GM13977 (cell line): Measurements from ENCODE around the gene EBPL.

Experiments used
- DNase-seq: peaks from one replicate; pipeline ENCODE4 v3.0.0; 2012; ENCODE audit warnings: low spot score
- CTCF ChIP-seq: IDR thresholded peaks from 2 replicates; pipeline ENCODE4 v1.5.1; 2012; ENCODE audit warnings: mild to moderate bottlenecking, control low read depth; ENCODE audit not compliant: insufficient read depth; ENCODE audit errors: extremely low read depth, missing control alignments
- in situ Hi-C: fragments of 300-500 bp; cut with MboI; formaldehyde crosslinking; loops from one replicate; pipeline ENCODE4 v1.12.0; 2022; ENCODE audit warnings: low sequenced_read_pairs, low pct_unique_long_range_greater_than_20kb, mixed read lengths, inconsistent platforms; ENCODE audit not compliant: unreplicated experiment

Gene EBPL

GRCh38 chr13:49690995-49691784 is at the start of gene EBPL:
Gene EBPL (minus strand): TSS chr13:49691486. CDS start chr13:49691424, 62 bp downstream.
- TF ChIP-seq CTCF, result no peak
- DNase-seq, result peak; percentile 96
- in situ Hi-C loops, result no loop called here

DNA sequence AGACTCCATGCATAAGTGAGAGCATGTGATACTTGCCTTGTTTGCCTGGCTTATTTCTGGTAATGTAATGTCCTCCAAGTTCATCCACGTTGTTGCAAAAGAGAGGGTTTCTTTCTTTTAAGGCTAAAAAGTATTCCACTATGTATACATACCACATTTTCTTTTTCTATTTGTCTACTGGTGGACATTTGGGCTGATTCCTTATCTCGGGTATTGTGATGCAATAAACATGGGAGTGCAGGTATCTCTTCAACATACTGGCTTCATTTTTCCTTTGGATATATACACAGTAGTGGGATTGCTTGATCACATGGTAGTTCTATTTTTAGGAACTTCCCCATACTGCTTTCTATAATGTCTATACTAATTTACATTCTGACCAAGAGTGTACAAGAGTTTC is 49.6 kb upstream of the EBPL start:
- TF ChIP-seq CTCF, result no peak
- in situ Hi-C loops, result no loop called here
- no peak for DNase-seq

GRCh38 chr13:49739498-49740187 is 48.4 kb upstream of the EBPL start:
- no peak for TF ChIP-seq CTCF
- no peak for DNase-seq
- in situ Hi-C loops, result no loop called here

GRCh38 chr13:49733181-49733951 is 42.1 kb upstream of the EBPL start:
- in situ Hi-C loops, result no loop called here
- no peak for TF ChIP-seq CTCF
- no peak for DNase-seq

GRCh38 chr13:49731766-49732165 is 40.5 kb upstream of the EBPL start:
- in situ Hi-C loops, result no loop called here
- TF ChIP-seq CTCF, result no peak
- DNase-seq, result no peak

GRCh38 chr13:49716615-49717014 is 25.3 kb upstream of the EBPL start:
- TF ChIP-seq CTCF, result no peak

More at GRCh38 chr13:49716615-49717014, 25.3 kb upstream of the EBPL start:
- no peak for DNase-seq
- in situ Hi-C loops, result no loop called here
